ENCODE data around the gene CSTF3.

Gene CSTF3

GRCh38 chr11:33083918-33084317 lies 77.4 kb downstream of the CSTF3 start:
- no peak overlapping the region for H3K27ac ChIP-seq
- TF ChIP-seq ZFX (IDR thresholded peaks at IDR 0.05) = no peak
- TF ChIP-seq, protein P1, sequence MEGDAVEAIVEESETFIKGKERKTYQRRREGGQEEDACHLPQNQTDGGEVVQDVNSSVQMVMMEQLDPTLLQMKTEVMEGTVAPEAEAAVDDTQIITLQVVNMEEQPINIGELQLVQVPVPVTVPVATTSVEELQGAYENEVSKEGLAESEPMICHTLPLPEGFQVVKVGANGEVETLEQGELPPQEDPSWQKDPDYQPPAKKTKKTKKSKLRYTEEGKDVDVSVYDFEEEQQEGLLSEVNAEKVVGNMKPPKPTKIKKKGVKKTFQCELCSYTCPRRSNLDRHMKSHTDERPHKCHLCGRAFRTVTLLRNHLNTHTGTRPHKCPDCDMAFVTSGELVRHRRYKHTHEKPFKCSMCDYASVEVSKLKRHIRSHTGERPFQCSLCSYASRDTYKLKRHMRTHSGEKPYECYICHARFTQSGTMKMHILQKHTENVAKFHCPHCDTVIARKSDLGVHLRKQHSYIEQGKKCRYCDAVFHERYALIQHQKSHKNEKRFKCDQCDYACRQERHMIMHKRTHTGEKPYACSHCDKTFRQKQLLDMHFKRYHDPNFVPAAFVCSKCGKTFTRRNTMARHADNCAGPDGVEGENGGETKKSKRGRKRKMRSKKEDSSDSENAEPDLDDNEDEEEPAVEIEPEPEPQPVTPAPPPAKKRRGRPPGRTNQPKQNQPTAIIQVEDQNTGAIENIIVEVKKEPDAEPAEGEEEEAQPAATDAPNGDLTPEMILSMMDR (conservative IDR thresholded peaks at IDR 0.05) = no peak

DNA sequence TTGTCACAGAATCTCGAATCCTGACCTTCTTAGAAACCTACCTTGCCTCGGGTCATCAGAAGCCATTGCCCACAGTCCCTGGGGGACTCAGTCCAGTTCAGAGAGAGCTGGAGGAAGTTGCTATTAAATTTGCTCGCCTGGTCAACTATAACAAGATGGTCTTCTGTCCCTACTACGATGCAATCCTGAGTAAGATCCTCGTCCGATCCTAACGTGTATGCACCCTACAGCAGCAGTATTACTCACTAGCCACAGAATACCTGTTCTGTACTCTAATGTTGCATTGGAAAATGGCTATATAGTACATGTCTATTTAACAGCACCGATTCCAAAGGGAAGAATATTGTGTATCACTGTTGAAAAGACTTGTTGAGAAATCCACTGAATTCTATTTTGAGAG lies 88.8 kb downstream of the CSTF3 start:
- TF ChIP-seq, protein P1 (conservative IDR thresholded peaks at IDR 0.05) = no peak
- TF ChIP-seq ZFX (IDR thresholded peaks at IDR 0.05) = no peak
- no peak overlapping the region for H3K27ac ChIP-seq

GRCh38 chr11:33068611-33069340 lies 92.5 kb downstream of the CSTF3 start:
- no peak for TF ChIP-seq ZFX (IDR thresholded peaks at IDR 0.05)
- TF ChIP-seq, protein P1 (conservative IDR thresholded peaks at IDR 0.05) = no peak

GRCh38 chr11:33067294-33067693 lies 94.0 kb downstream of the CSTF3 start:
- TF ChIP-seq ZFX (IDR thresholded peaks at IDR 0.05) = no peak
- TF ChIP-seq, protein P1 (conservative IDR thresholded peaks at IDR 0.05) = no peak

More at GRCh38 chr11:33068611-33069340, 92.5 kb downstream of the CSTF3 start:
- no peak overlapping the region for H3K27ac ChIP-seq

GRCh38 chr11:33065445-33066178 lies 95.7 kb downstream of the CSTF3 start:
- H3K27ac ChIP-seq = no peak overlapping the region
- no peak for TF ChIP-seq ZFX (IDR thresholded peaks at IDR 0.05)
- TF ChIP-seq, protein P1 (conservative IDR thresholded peaks at IDR 0.05) = peak; percentile 97

More at GRCh38 chr11:33067294-33067693, 94.0 kb downstream of the CSTF3 start:
- no peak overlapping the region for H3K27ac ChIP-seq

- TF ChIP-seq, protein P1 (conservative IDR thresholded peaks at IDR 0.05) = no peak
- TF ChIP-seq ZFX (IDR thresholded peaks at IDR 0.05) = no peak
Observed at GRCh38 chr11:33064866-33065265, 96.4 kb downstream of the CSTF3 start.

More at GRCh38 chr11:33064866-33065265, 96.4 kb downstream of the CSTF3 start:
- no peak overlapping the region for H3K27ac ChIP-seq

Measured in C4-2B (cell line).